BJ (cell line): ENCODE results near the gene APOA5. TPM values are rescaled to one million over a fixed set of nuclear protein-coding genes. Genes with fewer than 3 reads are reported as not detected.
"Not testable (repeated sequence)": the region's sequence is repeated elsewhere in the genome, so short reads cannot be mapped to it uniquely, and the experiment has no call there.

Experiments
- CTCF ChIA-PET: fragments of 350-600 bp; formaldehyde crosslinking; extraction: SDS; loops from one replicate; lab custom pipeline; 2021; ENCODE audit warnings: antibody characterized with exemption, inconsistent platforms; lab: Yijun Ruan, JAX
- POLR2A ChIA-PET: fragments of 300-600 bp; sonication (Branson Sonifier 250); formaldehyde crosslinking; extraction: SDS; loops from one replicate; lab custom pipeline; 2021; ENCODE audit warnings: antibody characterized with exemption; lab: Charles Lee
- DNase-seq: peaks from one replicate; pipeline ENCODE4 v3.0.0-alpha.2; 2011; ENCODE audit warnings: low read depth
- H3K27me3 ChIP-seq: 2 replicates; pipeline ENCODE4 v1.6.0; 2011; ENCODE audit warnings: low read length; ENCODE audit not compliant: control insufficient read depth, insufficient read depth
- H3K36me3 ChIP-seq: 2 replicates; pipeline ENCODE4 v1.5.1; 2011; ENCODE audit warnings: low read length; ENCODE audit not compliant: control insufficient read depth, insufficient read depth
- H3K4me3 ChIP-seq: 2 replicates; pipeline ENCODE4 v1.5.1; 2011; ENCODE audit warnings: low read depth, mild to moderate bottlenecking, control low read depth, low read length
- polyA plus RNA-seq: library from polyadenylated mRNA; depleted of rRNA; stranded (reverse); fragments of >200 nt; gene quantifications from 2 replicates; pipeline ENCODE4 v1.2.3, GENCODE V29; 2011
- TF ChIP-seq, protein P1 (sequence below): IDR thresholded peaks from 2 replicates; pipeline ENCODE4 v1.5.1; 2011; ENCODE audit warnings: low read depth, mild to moderate bottlenecking, control low read depth, inconsistent platforms, low read length, moderate library complexity; ENCODE audit not compliant: insufficient read depth

The APOA5 gene
- polyA plus RNA-seq, 1 experiment = not detected

DNA sequence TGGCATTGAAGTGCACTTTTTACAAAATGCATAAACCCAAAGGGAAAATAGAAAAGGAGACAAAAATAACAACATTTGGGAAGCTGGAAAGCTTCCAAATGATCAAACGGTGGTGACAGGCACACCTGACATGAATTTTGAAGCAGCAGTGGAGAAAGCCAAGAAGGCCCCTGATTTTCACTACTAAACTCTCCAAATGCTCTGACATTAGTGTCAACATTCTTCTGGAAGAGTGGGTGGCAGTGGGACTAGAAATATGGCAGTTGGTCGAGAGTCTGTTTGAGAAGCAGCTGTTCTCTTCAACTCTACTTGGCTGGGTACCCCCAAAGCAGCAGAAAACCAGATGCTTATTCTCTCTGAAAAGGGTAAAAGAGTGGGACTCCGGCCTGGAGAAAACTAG is 12.3 kb upstream of the APOA5 start:
- TF ChIP-seq, protein P1, sequence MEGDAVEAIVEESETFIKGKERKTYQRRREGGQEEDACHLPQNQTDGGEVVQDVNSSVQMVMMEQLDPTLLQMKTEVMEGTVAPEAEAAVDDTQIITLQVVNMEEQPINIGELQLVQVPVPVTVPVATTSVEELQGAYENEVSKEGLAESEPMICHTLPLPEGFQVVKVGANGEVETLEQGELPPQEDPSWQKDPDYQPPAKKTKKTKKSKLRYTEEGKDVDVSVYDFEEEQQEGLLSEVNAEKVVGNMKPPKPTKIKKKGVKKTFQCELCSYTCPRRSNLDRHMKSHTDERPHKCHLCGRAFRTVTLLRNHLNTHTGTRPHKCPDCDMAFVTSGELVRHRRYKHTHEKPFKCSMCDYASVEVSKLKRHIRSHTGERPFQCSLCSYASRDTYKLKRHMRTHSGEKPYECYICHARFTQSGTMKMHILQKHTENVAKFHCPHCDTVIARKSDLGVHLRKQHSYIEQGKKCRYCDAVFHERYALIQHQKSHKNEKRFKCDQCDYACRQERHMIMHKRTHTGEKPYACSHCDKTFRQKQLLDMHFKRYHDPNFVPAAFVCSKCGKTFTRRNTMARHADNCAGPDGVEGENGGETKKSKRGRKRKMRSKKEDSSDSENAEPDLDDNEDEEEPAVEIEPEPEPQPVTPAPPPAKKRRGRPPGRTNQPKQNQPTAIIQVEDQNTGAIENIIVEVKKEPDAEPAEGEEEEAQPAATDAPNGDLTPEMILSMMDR = no peak
- ChIA-PET CTCF (interaction anchor here (0.6 to 1.6 kb wide), 2 partner anchors 13 to 70 kb away, joined by 3 to 7 read pairs; partner anchors contain the start of gene APOA5), POLR2A (no interaction called here)
- Histone ChIP-seq H3K36me3 (no peaks in the 10 kb centered on the region), H3K4me3 (no peak overlapping the region), H3K27me3 (peaks cover under 1% of the 10 kb centered on the region)
- no peak for DNase-seq

DNA sequence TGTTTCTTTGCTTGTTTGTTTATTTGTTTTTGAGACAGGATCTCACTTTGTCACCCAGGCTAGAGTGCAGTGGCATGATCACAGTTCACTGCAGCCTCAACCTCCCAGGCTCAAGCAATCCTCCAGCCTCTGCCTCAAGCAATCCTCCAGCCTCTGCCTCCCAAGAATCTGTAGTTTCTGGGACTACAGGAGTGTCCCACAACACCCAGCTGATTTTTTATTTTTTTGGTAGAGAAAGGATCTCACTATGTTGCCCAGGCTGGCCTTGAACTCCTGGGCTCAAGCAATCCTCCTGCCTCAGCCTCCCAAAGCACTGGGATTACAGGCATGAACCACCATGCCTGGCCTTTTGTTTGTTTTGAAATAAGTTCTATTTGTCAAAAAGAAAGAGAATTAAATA is 10.0 kb upstream of the APOA5 start:
- H3K36me3 ChIP-seq, DNase-seq, H3K4me3 ChIP-seq, POLR2A ChIA-PET, H3K27me3 ChIP-seq: not testable (repeated sequence)
- CTCF ChIA-PET = interaction anchor here (0.6 to 0.9 kb wide), 2 partner anchors 28 to 57 kb away, joined by 3 read pairs; partner anchors contain the start of gene APOC3

DNA sequence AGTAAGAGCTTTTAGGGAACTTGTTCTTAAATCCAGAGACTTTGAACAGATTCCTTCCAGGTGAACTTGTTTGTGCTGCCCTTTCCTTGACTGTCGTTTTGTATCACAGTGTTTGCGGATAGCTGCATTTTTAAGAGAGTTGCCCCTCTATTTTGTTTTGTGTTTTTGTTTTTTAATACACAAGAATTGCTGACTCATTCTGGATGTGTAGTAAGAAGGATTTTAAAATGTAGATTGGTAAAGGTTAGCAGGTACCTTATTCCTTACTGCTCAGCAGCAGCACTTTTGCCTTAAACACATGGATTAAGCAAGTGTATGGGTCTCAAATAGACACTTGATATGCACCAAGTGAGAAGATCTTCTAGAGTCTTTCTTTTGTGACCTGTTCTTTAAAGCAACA is 8.9 kb upstream of the APOA5 start:
- TF ChIP-seq, protein P1 = no peak
- Histone ChIP-seq H3K27me3 (peaks cover 2% of the 10 kb centered on the region), H3K4me3 (no peak overlapping the region), H3K36me3 (no peaks in the 10 kb centered on the region)
- ChIA-PET CTCF (interaction anchor here (0.9 to 1.3 kb wide), 4 partner anchors 9 to 29 kb away, joined by 3 to 5 read pairs (median 4); partner anchors contain the start of genes APOA5 and APOC3), POLR2A (no interaction called here)
- DNase-seq = no peak

DNA sequence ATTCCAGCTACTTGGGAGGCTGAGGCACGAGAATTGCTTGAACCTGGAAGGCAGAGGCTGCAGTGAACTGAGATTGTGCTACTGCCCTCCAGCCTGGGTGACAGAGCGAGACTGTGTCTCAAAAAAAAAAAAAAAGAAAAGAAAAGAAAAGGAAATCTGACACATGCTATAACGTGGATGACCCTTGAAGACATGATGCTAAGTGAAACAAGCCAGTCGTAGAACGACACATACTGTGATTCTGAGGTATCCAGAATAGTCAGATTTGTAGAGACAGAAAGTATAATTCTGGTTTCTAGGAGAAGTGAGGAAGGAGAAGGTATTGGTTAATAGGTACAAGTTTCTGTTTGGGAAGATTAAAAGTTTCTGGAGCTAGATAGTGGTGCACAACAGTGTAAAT is 6.7 kb upstream of the APOA5 start:
- H3K36me3 ChIP-seq = no peaks in the 10 kb centered on the region
- no peak for DNase-seq
- no peak overlapping the region for H3K4me3 ChIP-seq
- POLR2A ChIA-PET = no interaction called here
- CTCF ChIA-PET = interaction anchor here (1.6 kb wide), 1 partner anchor 11 kb away, joined by 3 read pairs; the partner anchor contains the start of gene ZPR1
- TF ChIP-seq, protein P1 = no peak
- H3K27me3 ChIP-seq = peaks cover 2% of the 10 kb centered on the region

DNA sequence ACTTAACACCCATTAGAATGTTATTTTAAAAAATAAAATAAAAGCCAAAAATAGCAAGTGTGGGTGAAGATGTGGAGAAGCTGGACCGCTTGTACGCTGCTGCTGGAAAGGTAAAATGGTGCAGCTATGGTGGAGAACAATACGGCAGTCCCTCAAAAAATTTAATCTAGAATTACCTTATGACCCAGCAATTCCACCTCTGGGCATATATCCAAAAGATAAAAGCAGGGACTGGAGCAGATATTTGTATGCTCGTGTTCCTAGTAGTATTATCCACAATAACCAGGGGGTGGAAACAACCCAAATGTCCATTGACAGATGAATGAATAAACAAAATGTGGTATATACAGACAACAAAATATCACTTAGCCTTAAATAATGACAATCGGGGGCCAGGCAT is 6.1 kb upstream of the APOA5 start:
- CTCF ChIA-PET = interaction anchor here (1.6 kb wide), 1 partner anchor 10 kb away, joined by 3 read pairs; the partner anchor contains the start of gene ZPR1
- DNase-seq = no peak

More for the DNA sequence above, 6.1 kb upstream of the APOA5 start:
- Histone ChIP-seq H3K27me3 (peaks cover 2% of the 10 kb centered on the region), H3K4me3 (no peak overlapping the region), H3K36me3 (no peaks in the 10 kb centered on the region)
- POLR2A ChIA-PET = no interaction called here
- TF ChIP-seq, protein P1 = no peak
